M059J (cell line): Measurements from ENCODE around the gene CEACAM8. TPM values are rescaled to one million over a fixed set of nuclear protein-coding genes. Genes with fewer than 3 reads are reported as not detected.
"Not testable (repeated sequence)": the region's sequence is repeated elsewhere in the genome, so short reads cannot be mapped to it uniquely, and the experiment has no call there.

ENCODE experiments used
- DNase-seq: peaks from one replicate; pipeline ENCODE4 v3.0.0-alpha.2; 2012; ENCODE audit warnings: low read depth
- total RNA-seq: library from RNA; depleted of rRNA; stranded (reverse); fragments of >200 nt; shearing (Covaris generic); gene quantifications from 2 replicates; pipeline ENCODE4 v1.2.3, GENCODE V29; 2014; rRNA removed

Gene CEACAM8
- total RNA-seq, 1 experiment from 2014 or later: not detected

GRCh38 chr19:42544146-42544545, 50.6 kb downstream of the CEACAM8 start:
- no peak for DNase-seq

- DNase-seq: no peak
These were observed 51.9 kb downstream of the CEACAM8 start for GRCh38 chr19:42542791-42543190.

- peak; percentile 32 for DNase-seq
These were observed 54.6 kb downstream of the CEACAM8 start for GRCh38 chr19:42540071-42540553.

GRCh38 chr19:42538841-42539709, 55.6 kb downstream of the CEACAM8 start:
- no peak for DNase-seq

DNA sequence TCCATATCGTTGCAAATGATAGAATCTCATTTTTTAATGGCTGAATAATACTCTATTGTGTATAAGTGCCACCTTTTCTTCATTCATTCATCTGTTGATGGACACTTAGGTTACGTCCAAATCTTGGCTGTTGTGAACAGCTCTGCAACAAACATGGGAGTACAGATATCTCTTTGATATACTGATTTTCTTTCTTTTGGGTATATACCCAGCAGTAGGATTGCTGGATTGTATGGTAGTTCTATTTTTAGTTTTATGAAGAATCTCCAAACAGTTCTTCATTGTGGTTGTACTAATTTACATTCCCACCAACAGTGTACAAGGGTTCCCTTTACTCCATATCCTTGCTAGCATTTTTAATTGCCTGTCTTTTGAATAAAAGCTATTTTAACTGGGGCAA, 59.4 kb downstream of the CEACAM8 start:
- DNase-seq: not testable (repeated sequence)

DNA sequence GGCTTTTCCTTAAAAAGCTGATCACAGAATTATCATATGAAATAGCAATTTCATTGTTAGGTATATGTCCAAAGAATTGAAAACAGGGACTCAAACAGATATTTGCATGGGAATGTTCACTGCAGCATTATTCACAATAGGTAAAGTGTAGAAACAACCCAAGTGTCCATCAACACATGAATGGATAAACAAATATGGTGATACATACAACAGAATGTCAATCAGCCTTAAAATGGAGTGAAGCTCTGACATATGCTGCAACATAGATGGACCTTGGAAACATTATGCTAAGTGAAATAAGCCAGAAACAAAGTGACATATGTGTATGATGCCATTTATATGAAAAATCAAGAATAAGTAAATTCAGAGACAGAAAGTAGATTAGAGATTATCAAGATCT, 60.3 kb downstream of the CEACAM8 start:
- no peak for DNase-seq

DNA sequence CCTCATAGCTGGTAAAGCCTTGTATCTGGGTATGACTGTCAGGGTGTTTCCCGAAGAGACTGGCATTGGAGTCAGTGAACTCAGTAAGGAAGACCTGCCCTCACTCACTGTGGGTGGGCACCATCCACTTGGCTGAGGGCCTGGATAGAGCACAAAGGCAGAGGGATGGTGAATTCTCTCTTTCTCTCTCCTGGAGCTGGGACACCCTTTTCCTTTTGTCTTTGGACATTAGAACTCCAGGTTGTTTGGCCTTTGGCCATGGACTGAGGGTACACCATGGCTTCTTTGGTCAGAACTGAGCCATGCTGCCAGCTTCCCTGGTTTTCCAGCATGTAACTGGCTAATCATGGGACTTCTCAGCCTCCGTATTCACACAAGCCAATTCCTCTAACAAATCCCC, 61.8 kb downstream of the CEACAM8 start:
- no peak for DNase-seq

DNA sequence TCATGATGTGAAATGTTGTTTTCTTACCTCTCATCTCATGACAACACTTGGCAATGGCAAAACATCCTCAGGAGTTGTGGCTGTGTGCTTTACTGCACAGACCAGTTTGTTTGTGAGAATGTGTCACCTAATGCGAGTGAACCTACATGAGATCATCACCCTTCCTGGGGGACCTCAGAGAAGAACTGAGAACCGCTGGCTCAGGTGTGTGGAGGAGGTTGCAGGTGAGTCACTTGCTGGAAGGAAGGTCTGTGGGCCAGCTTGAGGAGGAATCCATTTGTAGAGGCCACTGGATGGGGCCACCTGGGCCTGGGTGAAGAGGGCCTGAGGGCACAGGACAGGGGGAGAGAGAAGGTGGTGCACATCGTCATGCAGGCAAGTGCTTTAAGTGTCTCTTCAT, 63.4 kb downstream of the CEACAM8 start:
- DNase-seq: no peak

Other genes with a start within 250 kb of the CEACAM8 start
- 3.8 TPM in 1 of 2 replicates, not detected in the other for gene CNFN, start 204.6 kb downstream of the CEACAM8 start, total RNA-seq
- gene LIPE, start 167.5 kb downstream of the CEACAM8 start, total RNA-seq: 0.17 and 3.3 TPM in 2 replicates
- not detected in 2 replicates for gene CXCL17, start 152.0 kb downstream of the CEACAM8 start, total RNA-seq
- 0.62 and 0.98 TPM in 2 replicates for gene CEACAM1, start 66.4 kb downstream of the CEACAM8 start, total RNA-seq
- 0.64 and 0.84 TPM in 2 replicates for gene PSG3, start 145.6 kb upstream of the CEACAM8 start, total RNA-seq
- gene PSG8, start 170.8 kb upstream of the CEACAM8 start, total RNA-seq: 1.9 TPM in 1 of 2 replicates, not detected in the other